SIG-M5 treated with dmso at 0.1 percent for 504 hours (cell line): ENCODE measurements around the gene RARG.

Experiments
- DNase-seq: peaks from one replicate; lab custom pipeline; 2025; ENCODE audit not compliant: unreplicated experiment; lab: John Stamatoyannopoulos, UW

Gene RARG

DNA sequence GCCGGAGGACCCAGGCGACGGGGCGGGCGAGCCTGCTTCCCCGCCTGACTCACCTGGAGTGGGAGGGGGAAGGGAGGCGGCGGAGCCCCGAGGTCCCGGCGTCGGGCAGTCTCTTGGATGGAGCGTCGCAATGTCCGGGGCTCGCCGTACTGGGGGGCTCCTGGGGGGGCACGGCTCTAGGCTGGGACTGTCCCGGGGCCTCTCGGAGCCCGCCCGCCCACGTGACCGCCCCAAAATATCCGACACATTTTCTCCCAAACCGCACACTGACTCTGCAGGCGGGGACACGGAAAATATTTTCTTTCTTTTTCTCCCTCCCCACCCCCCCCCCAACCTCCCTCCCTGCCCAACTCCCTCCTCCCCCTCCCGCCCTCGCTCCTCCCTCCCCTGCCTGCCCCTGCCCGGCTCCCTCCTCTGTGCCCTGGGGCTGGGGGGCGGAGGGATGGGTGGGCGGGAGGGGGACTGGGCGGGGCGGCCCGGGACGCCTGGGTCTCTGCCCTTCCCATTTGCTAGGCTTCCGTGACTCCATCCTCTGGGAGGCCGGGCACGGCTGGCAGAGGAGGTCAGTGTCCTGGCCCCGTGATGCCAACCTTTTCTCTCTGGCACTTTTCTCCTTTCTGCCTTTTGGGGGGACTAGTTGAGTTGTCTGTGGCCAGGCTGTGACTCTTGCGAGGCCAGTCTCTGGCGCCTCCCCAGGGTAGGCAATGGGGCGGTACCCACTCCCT lies at the start of gene RARG:
Gene RARG, minus strand, starts transcription at position 289 of the 725 bp plus-strand sequence. CDS start 4,664 bp downstream, outside the sequence.
- peak; percentile 67 for DNase-seq

DNA sequence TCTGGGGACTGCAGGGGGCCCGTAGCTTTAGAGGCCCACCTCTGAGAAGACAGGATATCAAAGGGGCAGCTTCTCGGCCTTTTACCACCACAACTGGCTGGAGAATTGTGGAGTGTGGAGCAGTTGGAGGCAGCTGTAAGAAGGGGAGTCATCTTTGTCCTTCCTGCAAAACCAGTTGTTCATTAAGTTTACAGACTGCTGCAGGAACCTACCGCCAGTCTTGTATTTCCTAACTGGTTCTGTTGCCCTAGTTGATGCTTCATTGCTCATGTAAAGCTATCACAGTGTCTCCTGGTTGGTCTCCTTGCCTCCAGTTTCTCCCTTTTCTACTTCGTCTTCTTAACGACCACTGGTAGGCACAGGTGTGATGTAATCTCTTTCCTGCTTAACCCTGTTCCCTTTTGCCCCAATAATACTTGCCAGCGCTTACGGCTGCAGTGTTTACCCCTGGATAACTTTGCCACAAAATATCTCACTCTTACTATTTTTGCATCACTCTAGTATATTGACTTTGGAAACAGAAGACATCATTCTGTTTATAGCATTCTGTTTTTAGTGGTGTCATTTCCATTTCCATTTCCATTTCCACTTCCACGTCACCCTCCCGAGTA lies 48.0 kb upstream of the RARG start:
- DNase-seq = no peak

DNA sequence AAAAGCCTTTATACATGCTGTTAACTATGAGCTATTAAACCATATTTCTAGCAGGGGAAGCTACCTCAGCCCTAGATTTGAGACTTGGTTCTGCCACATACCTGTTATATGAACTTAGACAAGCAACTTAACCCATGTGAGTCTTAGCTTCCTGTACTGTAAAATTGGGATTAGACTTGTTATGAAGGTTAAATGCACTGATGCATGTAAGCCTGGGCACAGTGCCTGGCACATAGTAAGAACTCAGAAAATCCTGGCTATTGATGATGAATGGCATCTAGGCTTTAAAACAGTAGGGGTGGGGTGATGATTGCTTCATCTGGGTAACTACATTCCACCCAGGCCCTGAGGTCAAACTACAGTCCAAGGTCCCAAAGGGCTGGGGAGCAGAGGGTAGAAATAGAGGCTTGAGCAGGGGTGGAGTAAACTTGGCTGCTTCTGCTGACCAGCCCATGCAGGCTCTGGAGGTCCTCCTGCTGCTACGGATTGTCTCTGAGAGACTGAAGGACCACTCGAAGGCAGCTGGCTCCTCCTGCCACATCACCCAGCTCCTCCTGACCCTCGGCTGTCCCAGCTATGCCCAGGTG lies 47.4 kb upstream of the RARG start:
- no peak for DNase-seq

DNA sequence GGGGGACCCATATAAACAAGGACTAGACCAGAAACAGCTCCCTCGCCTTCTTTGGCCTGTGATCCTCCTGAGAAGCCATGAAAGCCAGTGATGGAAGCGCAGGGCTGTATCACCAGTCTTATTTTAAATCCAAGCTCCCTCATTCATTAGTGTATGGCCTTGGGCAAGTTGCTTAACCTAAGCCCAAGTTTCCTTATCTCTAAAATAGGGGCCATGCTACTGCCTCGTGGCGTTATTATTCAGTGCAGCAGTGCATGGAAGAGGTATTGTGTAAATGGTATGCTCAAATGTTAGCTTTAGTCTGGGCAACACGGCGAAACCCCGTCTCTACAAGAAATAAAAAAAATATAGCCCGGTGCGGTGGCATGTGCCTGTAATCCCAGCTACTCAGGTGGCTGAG lies 46.0 kb upstream of the RARG start:
- DNase-seq = no peak

DNA sequence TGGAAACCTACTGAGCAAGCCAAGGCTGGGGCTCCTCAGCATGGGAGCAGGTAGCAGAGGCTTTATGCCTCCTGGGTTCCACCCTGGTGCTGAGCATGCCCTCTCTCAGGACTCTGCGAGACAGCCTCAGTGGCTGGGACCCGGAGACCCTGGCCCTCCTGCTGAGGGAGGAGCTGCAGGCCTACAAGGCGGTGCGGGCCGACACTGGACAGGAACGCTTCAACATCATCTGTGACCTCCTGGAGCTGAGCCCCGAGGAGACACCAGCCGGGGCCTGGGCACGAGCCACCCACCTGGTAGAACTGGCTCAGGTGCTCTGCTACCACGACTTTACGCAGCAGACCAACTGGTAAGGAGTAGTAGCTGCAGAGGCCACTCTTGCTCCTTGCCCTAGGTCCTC lies 44.5 kb upstream of the RARG start:
- DNase-seq = no peak

DNA sequence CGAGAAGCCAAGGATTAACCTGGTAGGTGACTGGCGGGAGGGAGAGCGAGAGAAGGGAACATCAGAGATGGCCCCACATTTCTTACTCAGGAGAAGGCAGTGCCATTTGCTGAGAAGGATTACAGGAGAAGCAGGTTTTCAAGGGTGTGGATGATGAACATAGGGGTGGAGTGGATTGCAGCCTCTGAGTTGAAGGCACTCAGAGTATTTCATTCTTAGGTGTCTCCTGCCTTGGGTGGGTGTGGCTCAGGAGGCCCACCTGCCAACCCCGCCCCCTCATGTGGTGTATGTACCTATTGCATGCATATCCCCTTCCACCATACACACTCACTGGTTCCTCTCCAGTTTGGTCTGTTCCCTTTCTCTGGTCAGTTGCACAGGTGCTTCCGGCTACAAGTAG lies 42.4 kb upstream of the RARG start:
- DNase-seq = no peak

DNA sequence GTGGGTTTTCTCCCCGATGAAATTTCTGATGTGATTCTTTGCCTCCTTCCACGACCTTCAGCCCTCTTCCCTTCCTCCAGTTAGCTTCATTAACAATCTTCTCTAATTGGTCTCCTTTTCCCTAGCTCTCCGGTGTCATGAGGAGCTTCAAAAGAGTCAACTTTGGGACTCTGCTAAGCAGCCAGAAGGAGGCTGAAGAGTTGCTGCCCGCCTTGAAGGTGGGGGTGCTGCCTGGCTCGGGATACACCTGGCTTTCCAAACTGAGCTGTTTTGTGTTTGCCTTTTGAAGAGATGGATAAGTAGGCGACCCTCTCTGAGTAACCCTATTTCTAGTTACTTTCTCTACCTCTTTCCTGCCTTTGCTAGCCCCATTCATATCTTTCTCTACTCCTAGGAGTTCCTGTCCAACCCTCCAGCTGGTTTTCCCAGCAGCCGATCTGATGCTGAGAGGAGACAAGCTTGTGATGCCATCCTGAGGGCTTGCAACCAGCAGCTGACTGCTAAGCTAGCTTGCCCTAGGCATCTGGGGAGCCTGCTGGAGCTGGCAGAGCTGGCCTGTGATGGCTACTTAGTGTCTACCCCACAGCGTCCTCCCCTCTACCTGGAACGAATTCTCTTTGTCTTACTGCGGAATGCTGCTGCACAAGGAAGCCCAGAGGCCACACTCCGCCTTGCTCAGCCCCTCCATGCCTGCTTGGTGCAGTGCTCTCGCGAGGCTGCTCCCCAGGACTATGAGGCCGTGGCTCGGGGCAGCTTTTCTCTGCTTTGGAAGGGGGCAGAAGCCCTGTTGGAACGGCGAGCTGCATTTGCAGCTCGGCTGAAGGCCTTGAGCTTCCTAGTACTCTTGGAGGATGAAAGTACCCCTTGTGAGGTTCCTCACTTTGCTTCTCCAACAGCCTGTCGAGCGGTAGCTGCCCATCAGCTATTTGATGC lies 36.9 kb upstream of the RARG start:
- DNase-seq = no peak

DNA sequence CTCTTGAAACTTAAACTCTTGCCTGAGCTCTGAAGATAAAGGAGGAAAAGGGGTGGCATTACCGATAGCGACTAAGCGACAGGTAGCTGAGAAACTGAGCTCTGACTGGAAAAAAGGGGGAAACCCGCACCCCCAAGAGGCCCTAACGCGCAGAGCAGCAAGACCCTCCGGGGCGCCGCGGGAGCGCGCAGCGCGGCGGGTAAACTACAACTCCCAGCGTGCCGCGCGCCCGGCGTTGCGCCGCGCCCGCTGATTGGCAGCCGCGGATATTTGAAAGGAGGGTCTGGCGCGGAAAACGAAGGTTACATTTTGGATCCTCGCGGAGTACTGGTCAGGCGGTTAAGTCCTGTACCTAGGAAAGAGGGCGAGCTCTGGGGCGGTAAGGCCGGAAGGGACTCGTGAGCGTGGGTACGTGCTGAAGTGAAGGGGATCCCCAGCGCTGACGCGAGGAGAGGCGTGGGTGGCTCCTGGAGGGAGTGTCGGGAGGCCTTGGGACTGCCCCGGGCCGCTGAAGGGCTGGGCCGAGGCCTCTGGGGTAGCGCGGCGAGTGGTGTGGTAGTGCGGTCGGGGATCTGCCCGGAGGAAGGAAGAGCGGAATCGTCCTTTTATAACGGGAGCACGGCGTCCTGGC lies 36.1 kb upstream of the RARG start, which contains the start of gene ESPL1:
Gene ESPL1, plus strand, starts transcription at position 301 of the 631 bp plus-strand sequence. CDS start 468 bp downstream, outside the sequence.
- peak; percentile 82 for DNase-seq

DNA sequence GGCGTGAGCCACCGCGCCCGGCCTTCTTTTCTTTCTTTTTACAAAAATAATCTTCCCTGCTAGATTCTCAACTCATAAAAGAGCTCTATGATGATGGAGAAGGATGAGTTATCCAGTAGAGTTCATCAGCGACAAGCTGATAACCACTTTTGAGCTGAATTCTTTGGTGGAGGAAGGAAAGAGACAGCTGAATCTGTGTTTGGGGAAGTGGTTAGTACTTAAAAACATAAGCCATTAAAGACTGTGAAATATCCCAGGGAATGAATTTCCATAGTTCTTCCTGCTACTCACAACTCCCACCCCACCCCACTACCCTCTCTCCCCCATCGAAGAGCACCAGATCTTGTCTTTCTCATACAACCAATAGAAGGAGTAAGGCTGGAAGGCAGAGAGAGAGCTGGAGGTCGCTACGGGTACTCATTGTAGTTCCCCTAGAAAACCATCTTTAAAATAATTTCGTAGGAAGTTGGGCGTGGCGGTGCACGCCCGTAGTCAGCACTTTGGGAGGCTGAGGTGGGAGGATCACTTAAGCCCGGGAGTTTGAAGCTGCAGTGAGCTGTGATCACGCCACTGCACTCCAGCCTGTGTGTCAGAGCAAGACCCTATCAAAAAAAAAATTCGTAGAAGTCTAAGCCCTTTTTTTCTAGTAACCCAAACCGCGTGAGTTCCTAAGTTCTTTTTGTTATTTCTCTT lies 35.4 kb upstream of the RARG start:
- peak; percentile 67 for DNase-seq

DNA sequence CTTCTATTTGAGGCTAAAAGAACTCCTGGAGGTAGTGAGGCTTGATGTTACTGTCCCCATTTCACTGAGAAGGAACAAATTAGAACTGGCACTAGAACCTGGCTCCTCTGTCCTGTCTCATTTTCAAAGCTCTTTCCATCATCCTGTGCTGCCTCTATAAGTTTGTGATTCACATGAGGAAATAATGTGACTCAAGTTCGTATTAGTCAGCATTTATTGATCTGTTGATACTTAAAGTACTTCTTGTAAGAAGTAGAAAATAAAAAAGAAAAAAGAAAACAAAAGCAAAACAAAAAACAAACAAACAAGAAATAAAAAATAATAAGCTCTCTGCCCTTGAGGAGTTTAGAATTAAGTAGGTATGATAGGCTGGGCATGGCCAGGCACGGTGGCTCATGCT lies 33.8 kb upstream of the RARG start:
- DNase-seq = no peak

DNA sequence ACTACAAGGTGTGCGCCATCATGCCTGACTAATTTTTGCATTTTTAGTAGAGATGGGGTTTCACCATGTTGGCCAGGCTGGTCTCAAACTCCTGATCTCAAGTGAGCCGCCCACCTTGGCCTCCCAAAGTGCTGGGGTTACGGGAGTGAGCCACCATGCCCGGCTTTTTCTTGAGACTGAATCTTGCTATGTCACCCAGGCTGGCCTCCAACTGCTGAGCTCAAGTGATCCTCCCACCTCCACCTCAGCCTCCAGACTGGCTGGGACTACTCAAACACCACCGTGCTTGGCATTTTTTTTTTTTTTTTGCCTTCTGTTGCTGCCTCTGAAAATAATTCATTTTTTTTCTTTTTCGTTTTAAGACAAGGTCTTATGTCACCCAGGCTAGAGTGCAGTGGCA lies 27.9 kb upstream of the RARG start:
- DNase-seq = no peak

DNA sequence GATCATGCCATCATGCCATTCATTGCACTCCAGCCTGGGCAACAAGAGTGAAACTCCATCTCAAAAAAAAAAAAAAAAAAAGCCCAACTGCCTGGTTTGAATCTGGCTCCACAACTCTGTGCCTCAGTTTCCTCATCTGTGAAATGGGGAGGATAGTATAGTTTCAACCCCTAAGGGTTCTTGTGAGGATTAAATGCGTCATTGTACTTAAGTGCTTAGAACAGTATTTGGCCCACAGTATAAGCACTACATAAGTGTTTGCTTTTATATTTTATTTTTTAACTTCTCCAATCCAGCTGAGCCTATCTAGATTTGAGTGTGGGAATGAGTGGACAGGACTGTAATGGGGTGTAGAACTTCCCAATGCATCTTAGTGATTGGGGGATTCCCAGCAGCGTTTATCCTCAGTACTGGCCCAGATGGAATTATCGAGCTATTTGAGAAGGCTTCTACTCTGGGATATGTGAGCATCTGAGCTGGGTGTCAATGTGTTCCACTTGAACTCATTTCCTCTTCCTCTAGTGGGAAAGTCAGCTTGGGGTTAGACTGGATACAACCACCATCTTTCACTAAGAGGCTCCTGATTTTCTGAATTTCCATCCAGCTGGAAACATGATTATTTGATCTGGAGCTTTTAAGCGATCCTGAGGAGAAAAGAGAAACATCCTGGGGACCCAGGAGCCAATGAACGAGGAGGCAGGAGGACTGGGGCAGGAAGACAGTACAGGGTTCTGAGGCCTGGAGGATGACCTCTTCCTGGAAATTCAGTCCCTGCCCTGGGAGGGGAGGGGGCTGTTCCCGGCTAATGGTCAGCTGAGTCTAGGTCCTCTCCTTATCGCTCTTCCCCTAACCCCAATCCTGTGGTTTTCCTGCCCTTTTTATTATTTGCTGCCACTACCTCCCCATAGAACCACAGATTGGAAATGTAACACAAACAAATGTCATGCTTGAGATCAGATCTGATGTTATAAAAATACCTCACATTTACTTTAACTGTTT lies 26.8 kb upstream of the RARG start:
- DNase-seq = no peak

DNA sequence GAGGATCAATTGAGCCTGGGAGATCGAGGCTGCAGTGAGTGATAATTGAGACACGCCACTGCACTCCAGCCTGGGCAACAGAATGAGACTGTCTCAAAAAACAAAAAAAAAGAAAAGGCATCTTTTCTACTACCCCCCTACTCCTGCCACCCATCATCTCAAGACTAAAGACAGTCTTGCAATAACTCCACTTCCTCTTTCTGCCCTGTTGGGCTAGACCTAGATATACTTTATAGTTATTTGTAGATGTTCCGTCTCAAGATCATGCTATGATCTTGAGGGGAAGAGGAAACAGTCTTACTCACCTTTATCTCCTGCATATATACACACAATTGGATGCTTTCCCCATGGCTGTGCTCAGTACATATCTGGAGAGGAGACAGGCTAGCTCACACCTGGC lies 24.0 kb upstream of the RARG start:
- peak; percentile 97 for DNase-seq

DNA sequence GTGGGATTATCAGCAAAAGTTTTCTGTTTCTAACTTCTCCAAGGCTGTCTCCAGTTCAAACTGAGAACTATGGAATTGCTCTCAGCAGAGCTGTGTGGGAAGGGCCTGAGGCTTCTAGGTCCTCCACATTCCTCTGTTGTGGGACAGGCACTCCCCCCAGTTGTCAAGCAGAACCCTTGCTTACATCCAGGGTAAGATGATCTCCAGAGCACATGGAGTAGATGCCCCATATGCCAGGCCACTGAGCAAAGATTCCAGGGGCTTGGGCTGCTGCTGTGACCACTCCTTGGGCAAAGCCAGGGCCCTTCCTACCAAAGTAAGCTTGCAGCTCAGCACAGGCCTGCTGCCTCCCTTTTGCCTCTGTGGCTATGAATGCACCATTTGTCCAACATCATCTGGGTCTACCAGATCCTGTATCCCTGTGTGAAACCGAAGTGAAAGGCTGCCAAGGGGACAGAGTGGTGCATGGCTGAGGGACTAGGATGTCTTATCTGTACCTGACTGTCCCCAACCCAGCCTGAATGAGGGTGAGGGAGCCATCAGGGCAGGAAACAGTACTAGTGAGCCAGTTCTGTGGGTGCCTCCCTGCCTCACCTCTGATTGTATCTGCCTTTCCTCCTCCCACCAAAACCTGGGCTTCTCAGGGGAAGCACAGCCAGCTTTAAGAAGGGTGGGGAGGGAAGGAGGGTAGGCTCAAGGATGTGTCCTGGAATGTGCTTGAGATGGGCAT lies 23.0 kb upstream of the RARG start:
- no peak for DNase-seq

DNA sequence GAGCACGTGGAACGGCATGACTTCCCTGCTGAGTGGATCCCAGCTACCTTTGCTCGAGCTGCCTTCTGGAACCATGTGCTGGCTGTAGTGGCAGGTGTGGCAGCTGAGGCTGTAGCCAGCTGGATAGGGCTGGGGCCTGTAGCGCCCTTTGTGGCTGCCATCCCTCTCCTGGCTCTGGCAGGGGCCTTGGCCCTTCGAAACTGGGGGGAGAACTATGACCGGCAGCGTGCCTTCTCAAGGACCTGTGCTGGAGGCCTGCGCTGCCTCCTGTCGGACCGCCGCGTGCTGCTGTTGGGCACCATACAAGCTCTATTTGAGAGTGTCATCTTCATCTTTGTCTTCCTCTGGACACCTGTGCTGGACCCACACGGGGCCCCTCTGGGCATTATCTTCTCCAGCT lies 21.3 kb upstream of the RARG start:
- DNase-seq = no peak

DNA sequence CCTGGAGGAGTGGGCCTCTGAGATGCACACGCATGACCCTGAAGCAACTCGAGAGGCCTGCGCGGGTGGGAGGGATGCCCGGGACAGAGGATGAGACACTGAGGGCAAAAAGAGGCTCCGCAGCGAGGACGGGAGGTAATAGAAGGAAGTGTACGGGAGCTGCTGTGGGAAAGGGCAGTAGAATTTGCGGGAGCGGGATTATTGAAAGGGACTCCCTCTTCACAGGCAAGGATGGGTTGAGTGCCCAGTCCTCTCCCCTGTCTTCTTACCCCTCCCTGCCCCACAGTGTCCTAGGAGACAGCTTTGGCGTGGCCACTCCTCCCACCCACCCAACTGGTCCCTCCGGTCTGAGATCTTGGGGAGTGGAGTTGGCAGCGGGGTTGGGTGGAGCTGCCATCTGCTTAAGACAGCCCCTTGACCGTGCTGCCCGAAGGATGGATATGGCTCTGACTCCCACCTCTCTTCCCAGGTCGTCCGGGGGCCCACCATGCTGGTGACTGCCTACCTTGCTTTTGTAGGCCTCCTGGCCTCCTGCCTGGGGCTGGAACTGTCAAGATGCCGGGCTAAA lies 20.4 kb upstream of the RARG start:
- peak; percentile 45 for DNase-seq

DNA sequence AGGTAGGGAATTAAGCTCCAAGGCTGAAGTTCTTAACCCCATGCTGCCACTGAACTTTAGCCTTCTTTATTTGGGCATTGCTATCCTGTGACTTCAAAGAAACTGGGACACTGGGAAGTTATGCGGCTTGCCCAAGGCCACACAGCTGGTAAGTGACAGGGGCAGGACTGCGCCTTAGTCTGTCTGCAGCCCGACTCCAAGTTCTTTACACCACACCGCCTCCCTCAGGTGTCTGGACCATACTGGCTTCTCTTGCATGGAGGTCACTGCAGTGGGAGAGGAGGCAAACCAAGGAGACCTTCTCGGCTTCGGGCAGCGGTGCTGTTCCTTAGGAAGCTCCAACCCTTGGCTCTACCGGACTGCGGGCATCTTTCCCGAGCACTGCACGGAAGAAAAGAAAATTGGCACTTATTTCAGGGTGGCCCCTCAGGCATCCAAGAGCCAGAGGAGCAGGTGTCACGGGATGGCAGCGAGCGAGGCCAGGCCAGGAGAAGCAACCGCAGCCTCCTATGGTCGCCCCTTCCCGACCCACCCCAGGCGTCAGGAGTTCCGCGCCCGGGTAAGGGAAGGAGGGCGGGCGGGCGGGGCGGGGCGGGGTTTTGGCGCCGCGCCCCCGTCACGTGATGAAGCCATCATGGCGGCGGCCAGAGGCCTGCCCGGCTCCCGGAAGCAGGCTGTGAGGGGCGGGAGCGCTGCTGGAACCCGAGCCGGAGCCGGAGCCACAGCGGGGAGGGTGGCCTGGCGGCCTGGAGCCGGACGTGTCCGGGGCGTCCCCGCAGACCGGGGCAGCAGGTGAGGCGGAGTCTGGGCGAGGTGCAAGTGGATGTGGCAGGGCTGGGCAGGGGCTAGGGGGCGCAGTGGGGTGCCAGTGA lies 19.7 kb upstream of the RARG start:
- DNase-seq = peak; percentile 52
